H1 (cell line): Measurements from ENCODE around the gene CAMKMT.

Source experiments
- ATF3 ChIP-seq: IDR thresholded peaks from 2 replicates; pipeline ENCODE4 v1.6.1; 2011; ENCODE audit warnings: low read depth, mild to moderate bottlenecking, low read length; ENCODE audit not compliant: insufficient read depth
- BRCA1 ChIP-seq: IDR thresholded peaks from 2 replicates; pipeline ENCODE4 v1.6.1; 2012; ENCODE audit warnings: low read depth, low read length, improper control_type of control experiment
- EP300 ChIP-seq, 2 experiments: IDR thresholded peaks; 1 replicate in 1 of 2; 2 replicates in 1 of 2; pipeline ENCODE4 v1.6.1; 2011 to 2012; ENCODE audit warnings: low read depth in 2 of 2, low read length in 2 of 2, mild to moderate bottlenecking in 2 of 2, borderline replicate concordance in 1 of 2, inconsistent platforms in 1 of 2, moderate library complexity in 1 of 2
- EZH2 ChIP-seq: fragments of 200-600 bp; sonication (generic); IDR thresholded peaks from 2 replicates; pipeline ENCODE4 v1.7.1; 2012; ENCODE audit warnings: low read depth, mild to moderate bottlenecking, moderate library complexity, low read length, inconsistent platforms; ENCODE audit not compliant: severe bottlenecking
- FOSL1 ChIP-seq: IDR thresholded peaks from 2 replicates; pipeline ENCODE4 v1.6.1; 2011; ENCODE audit warnings: mild to moderate bottlenecking, low read depth, low read length, moderate library complexity; ENCODE audit not compliant: insufficient read depth
- GTF2F1 ChIP-seq: IDR thresholded peaks from 2 replicates; pipeline ENCODE4 v1.6.1; 2012; ENCODE audit warnings: low read depth, low read length, improper control_type of control experiment, borderline replicate concordance
- JUND ChIP-seq: IDR thresholded peaks from 2 replicates; pipeline ENCODE4 v1.6.1; 2011; ENCODE audit warnings: mild to moderate bottlenecking, improper control_type of control experiment, low read length
- MAFK ChIP-seq: IDR thresholded peaks from 2 replicates; pipeline ENCODE4 v1.6.1; 2012; ENCODE audit warnings: low read depth, mild to moderate bottlenecking, improper control_type of control experiment, low read length
- POLR2A ChIP-seq, 2 experiments: IDR thresholded peaks; 1 replicate in 1 of 2; 2 replicates in 1 of 2; pipeline ENCODE4 v1.6.1; 2011; ENCODE audit warnings: low read depth in 2 of 2, low read length in 2 of 2, mild to moderate bottlenecking in 2 of 2; ENCODE audit errors: control extremely low read depth in 1 of 2
- POLR2AphosphoS5 ChIP-seq: IDR thresholded peaks from 2 replicates; pipeline ENCODE4 v1.6.1; 2011; ENCODE audit warnings: low read depth, low read length
- SUZ12 ChIP-seq: fragments of 200-600 bp; sonication (generic); IDR thresholded peaks from 2 replicates; pipeline ENCODE4 v1.6.1; 2012; ENCODE audit warnings: mild to moderate bottlenecking, inconsistent platforms, low read length, moderate library complexity, mixed read lengths
- TAF7 ChIP-seq: optimal IDR thresholded peaks from 2 replicates; pipeline ENCODE3; 2011; ENCODE audit warnings: low read depth, mild to moderate bottlenecking, inconsistent platforms, low read length, moderate library complexity, borderline replicate concordance
- TCF12 ChIP-seq: IDR thresholded peaks from 2 replicates; pipeline ENCODE4 v1.6.1; 2011; ENCODE audit warnings: low read depth, mild to moderate bottlenecking, low read length
- TF ChIP-seq, protein P1 (sequence below), 3 experiments: IDR thresholded peaks; 1 replicate in 2 of 3; 2 replicates in 1 of 3; pipeline versions ENCODE4 v1.5.1 to v1.6.1; 2011; ENCODE audit warnings: low read length in 3 of 3, mild to moderate bottlenecking in 3 of 3, inconsistent platforms in 2 of 3, low read depth in 1 of 3, moderate library complexity in 1 of 3; ENCODE audit not compliant: insufficient read depth in 1 of 3; ENCODE audit errors: control extremely low read depth in 1 of 3

- TF ChIP-seq, protein P1, sequence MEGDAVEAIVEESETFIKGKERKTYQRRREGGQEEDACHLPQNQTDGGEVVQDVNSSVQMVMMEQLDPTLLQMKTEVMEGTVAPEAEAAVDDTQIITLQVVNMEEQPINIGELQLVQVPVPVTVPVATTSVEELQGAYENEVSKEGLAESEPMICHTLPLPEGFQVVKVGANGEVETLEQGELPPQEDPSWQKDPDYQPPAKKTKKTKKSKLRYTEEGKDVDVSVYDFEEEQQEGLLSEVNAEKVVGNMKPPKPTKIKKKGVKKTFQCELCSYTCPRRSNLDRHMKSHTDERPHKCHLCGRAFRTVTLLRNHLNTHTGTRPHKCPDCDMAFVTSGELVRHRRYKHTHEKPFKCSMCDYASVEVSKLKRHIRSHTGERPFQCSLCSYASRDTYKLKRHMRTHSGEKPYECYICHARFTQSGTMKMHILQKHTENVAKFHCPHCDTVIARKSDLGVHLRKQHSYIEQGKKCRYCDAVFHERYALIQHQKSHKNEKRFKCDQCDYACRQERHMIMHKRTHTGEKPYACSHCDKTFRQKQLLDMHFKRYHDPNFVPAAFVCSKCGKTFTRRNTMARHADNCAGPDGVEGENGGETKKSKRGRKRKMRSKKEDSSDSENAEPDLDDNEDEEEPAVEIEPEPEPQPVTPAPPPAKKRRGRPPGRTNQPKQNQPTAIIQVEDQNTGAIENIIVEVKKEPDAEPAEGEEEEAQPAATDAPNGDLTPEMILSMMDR (IDR thresholded peaks at IDR 0.05; ENCODE audit: control extremely low read depth in 1 of 3, insufficient read depth in 1 of 3, low read depth in 1 of 3, low read length in 3 of 3): no peak
- TF ChIP-seq EZH2: no peak
- TF ChIP-seq ATF3: no peak
- no peak for TF ChIP-seq TCF12
- TF ChIP-seq EP300 (IDR thresholded peaks at IDR 0.05; ENCODE audit: borderline replicate concordance in 1 of 2, low read depth in 2 of 2, low read length in 2 of 2): no peak
- no peak for TF ChIP-seq BRCA1
- no peak for TF ChIP-seq SUZ12
- TF ChIP-seq TAF7: no peak
- no peak for TF ChIP-seq POLR2A (IDR thresholded peaks at IDR 0.05; ENCODE audit: control extremely low read depth in 1 of 2, low read depth in 2 of 2, low read length in 2 of 2)
- no peak for TF ChIP-seq FOSL1
- no peak for TF ChIP-seq POLR2AphosphoS5
- TF ChIP-seq GTF2F1: no peak
- TF ChIP-seq JUND: no peak
- no peak for TF ChIP-seq MAFK
Observed at GRCh38 chr2:44477657-44478414, 116.1 kb downstream of the CAMKMT start.
